ENCODE results near the gene SC5D.

- TF ChIP-seq, protein P1, sequence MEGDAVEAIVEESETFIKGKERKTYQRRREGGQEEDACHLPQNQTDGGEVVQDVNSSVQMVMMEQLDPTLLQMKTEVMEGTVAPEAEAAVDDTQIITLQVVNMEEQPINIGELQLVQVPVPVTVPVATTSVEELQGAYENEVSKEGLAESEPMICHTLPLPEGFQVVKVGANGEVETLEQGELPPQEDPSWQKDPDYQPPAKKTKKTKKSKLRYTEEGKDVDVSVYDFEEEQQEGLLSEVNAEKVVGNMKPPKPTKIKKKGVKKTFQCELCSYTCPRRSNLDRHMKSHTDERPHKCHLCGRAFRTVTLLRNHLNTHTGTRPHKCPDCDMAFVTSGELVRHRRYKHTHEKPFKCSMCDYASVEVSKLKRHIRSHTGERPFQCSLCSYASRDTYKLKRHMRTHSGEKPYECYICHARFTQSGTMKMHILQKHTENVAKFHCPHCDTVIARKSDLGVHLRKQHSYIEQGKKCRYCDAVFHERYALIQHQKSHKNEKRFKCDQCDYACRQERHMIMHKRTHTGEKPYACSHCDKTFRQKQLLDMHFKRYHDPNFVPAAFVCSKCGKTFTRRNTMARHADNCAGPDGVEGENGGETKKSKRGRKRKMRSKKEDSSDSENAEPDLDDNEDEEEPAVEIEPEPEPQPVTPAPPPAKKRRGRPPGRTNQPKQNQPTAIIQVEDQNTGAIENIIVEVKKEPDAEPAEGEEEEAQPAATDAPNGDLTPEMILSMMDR (IDR thresholded peaks at IDR 0.05) = no peak
- TF ChIP-seq POLR2A (IDR thresholded peaks at IDR 0.05) = no peak
Measured at GRCh38 chr11:121340032-121340580, 47.5 kb downstream of the SC5D start.
